HT1080 (cell line): ENCODE measurements around the gene CELF4. TPM values are rescaled to one million over a fixed set of nuclear protein-coding genes. Genes with fewer than 3 reads are reported as not detected.

Experiments used
- DNase-seq: peaks from one replicate; pipeline ENCODE4 v3.0.0-alpha.2; 2015; ENCODE audit warnings: low read depth
- total RNA-seq: library from RNA; depleted of rRNA; stranded (reverse); fragments of >200 nt; shearing (Covaris generic); gene quantifications from 2 replicates; pipeline ENCODE4 v1.2.3, GENCODE V29; 2014

CELF4 gene
- total RNA-seq, 1 experiment from 2014 or later, result not detected

DNA sequence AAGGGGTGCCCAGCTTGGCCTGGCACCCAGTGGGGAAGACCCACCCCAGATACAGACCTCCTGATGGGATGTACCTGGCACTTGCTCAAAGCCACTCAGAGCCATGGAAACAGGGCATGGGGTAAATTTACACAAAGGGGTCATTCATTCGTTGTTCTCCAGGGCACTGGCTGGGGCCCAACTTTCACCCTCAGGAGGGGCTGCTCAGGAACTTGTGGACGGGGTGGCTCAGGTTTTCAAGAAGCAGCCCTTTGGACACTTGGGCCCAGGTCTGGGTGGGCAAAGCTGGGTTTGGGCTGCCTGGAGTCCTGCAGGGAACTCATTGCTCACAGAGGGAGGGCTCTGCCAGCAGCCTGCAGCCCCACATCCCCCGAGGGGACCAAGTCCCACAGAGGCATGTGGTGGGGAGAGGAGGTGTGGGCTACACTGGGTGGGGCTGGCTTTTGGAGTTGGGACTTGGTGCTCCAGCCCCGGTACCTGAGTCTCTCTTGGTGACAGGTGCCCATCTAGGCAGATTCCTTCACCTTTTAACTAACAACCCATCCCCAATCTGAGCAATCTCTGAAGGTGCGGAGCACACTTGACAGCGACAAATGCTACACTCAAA lies 172.3 kb downstream of the CELF4 start:
- DNase-seq, result no peak

DNA sequence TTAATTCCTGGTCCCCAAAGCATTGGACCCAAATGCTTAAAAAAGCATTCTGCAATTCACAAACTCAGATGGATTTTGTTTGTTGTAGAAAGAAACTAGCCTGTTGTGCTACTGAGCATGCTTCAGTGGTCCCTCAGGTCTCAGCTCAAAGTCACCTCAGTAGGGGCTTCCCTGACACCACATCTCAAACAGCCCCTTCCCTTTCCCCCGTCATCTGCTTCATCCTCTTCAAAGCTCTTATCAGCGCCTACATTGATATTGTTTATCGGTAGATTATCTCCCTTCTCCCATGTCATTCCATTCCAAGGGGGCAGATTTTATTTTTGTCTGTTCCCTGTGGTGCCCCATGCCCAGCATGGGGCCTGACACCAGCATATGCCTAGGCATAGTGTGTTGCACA lies 172.9 kb downstream of the CELF4 start:
- no peak for DNase-seq

DNA sequence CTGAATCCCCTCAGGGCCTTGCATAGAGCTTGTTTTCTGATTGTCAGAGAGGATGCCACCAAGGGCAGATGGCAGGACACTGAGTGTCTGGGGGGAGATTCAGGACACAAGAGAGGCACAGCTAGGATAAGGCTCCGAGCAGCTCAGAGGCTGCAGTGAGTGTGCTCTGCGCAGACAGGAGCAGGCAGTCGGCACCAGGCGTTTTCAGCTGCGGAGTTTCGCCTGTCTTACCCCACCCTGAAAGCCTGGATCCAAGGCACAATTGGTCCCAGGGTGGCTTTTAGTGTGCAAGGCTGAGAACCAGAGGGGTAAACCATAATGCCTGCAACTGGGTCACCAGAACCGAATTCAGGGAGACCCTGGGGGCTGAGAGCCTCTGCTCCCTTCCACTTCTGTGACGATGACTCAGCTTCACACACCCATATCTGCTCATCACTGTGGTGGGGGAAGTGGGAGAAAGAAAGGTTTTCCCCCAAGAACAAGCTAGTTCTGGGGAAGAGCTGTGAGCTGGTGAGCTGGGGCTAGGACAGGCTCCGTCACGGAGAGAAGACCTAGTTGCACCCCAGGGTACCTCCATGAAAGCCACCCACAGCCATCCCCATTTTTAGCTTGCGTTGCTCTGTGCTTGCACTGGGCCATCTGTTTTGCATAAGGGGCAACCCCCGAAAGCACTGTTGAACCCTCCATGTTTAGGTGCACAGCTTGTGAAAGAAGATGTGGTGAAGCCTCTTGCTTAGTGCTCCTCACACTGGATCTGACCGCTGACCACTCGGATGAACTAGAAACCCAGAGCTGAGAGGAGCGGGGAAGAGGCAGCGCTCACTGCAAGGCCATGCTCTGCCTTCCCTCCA lies 173.7 kb downstream of the CELF4 start:
- DNase-seq, result no peak

DNA sequence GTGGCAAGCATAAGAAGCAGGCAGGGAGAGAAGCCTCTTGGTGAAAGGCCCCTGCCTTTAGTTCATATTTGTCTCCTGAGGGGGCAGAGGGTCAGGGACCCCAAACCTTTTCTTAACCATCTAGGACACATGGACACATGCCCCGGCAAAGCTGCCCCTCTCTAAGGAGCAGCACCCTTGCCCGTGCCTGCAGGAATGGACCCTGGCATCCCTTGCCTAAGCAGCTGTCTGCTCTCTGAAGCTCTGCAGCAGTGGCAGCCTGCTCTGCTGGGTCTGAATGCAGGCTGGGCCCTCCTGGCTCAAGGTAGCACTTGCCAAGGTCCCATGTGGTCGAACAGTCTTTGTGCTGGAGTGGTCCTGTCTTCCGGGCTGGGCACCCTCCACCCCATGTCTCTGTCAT lies 174.4 kb downstream of the CELF4 start:
- no peak for DNase-seq

DNA sequence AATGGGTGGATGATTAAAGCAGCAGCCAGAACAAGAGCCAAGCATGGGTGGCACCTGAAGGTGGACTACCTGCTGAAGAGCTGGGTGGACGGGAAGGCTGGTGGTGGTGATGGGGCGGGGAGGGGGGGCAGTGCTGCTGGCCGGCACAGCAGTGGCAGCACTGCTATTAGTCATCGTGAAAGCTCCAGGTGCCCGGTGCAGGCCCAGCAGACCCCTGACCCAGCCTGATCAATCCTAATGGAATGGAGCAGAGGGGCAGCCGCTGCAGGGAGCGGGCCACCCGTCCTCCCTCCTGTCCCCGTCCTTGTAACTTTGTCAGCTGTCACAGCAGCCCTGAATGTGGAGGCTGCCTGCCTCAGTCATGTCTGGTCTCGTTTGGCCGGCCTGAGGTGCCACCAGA lies 174.9 kb downstream of the CELF4 start:
- no peak for DNase-seq

DNA sequence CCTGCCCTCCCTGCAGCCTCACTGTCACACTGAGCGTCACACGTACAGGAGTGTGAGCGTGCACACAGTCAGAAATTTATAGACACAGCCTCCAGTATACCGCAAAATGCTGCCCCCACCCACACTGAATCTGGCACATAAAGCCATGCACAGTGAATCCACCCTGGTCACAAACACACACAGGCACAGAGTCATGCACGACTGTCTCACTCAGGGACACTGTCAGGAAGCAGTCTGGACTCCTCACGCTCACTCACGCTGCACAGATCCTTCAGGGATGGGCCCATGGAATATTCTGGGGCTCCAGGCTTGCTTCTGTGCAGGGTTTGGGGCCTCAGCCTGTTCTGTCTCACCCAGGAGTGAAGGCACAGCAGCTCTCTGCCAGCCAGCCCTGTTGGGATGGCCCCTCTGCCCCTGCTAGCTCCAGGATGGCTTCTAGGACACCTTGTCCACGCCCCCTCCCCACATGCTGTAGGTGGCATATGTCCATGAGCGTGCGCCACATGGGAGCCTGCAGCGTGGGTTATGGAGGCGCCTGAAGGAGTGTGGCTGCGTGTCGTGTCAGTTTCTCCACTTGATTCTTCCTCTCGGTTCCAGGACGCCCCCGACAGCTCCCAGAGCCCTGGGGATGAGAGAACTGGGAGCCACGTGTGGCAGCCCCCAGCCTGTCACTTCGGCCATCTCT lies 175.8 kb downstream of the CELF4 start:
- DNase-seq, result no peak

DNA sequence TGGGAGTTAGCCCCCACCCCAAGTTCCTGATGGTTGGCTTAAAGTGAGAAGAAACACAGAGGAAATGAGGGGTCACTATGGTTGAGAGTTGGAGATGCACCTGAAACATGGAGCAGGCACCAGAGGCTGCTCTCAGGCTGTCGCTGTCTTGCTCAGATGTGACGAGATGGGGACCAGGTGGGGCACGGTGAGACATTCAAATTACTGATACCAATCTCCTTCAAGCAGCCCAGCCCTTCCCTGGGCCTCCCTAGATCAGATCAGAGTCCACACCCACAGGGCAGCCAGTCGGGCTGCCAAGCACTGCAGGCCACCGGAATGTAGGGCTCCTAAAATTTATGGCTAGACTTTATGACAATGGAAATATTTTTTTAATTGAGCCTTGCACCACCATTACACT lies 176.6 kb downstream of the CELF4 start:
- DNase-seq, result no peak

DNA sequence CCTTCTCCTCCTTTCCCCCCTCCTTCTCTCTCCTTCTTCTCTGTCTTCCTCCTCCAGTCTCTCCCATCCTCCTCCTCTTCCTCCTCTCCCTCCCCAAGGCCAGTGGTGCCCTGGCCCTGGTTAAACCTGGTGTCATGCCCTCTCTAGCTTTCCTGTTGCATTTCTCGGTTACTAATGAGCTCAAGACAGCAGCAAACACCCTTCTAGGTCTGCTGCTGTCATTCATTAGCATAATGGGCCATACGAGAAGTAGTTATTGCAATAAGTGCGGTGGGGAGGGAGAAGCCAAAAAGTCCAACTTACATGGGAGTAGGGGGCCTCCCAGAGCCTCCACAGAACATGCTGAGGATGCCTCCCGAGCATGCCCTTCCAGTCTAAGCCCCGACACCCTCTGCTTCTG lies 177.2 kb downstream of the CELF4 start:
- DNase-seq, result no peak

DNA sequence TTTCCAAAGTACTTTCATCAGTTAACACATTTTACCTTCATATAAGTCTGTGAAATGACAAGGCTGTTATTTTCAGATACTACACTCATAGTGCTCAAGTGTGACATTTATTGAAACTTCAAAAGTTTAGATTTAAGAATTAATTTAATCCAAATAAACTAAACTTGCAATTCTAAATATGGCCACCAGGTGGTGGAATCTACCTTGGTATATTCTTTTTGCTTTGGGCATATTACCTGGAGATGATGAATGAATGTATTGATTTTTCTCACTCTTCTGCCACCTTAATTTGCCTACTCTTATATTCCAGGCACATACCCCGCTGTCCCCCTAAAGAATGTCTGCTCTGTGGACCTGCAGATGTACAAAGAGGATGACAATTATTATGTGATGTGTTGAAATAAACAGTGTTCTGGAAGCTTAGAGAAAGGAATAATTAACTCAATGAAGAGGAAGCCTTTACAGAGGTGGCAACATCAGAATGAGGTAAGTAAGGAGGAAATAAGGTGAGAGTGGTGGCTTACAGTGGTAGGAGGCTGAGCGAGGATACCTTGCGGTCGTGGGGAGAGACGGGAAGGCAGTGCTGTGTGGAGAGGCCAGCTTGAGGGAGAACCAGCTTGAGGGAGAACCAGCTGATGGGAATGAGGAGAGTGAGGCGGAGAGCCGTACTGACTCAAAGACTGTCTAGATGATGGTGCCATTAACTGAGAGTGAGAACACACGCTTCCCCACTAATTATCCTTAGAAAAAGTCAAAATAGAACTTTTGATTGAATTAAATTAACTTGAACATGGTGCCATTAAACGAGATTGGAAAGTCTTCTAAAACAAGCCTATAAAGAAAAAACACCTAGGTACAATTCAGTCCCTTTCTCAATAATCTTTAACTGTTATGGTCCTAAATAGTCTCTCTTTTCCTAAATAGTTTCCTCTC lies 179.5 kb downstream of the CELF4 start:
- no peak for DNase-seq

DNA sequence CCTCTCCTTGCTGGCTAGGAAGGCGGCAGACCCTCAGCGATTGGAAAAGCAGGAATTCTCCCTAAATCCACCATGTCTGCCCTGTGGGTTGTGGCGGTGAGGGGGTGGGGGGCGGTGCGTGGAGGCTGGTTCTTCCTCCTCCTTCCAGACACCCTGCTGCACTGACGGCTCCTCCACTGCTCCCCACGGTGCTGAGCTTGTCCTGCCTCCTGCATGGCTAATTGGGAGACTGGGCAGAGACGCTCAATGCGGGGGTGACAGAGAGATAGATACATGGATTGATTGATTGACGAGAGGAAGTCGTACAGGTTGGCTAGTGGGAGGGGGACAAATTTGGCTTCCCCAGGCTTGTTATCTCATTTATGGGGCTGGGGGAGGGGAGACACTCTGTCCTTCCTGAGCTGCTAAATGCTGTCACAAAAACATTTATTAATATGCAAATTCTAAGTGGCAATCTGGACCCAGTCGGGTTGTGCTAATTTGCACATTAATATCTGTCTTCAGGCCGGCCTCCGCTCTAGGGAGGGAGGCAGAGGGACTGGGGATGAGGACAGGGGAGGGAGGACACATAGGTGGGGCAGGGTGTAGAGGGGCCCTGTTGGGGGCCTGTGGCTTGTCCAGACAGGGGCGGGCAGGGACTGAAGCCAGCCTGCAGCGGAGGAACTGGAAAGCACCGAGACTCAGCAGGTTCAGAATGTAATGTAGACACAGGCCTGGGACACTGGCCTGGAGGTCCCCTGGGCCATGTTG lies 181.6 kb downstream of the CELF4 start:
- DNase-seq, result no peak

DNA sequence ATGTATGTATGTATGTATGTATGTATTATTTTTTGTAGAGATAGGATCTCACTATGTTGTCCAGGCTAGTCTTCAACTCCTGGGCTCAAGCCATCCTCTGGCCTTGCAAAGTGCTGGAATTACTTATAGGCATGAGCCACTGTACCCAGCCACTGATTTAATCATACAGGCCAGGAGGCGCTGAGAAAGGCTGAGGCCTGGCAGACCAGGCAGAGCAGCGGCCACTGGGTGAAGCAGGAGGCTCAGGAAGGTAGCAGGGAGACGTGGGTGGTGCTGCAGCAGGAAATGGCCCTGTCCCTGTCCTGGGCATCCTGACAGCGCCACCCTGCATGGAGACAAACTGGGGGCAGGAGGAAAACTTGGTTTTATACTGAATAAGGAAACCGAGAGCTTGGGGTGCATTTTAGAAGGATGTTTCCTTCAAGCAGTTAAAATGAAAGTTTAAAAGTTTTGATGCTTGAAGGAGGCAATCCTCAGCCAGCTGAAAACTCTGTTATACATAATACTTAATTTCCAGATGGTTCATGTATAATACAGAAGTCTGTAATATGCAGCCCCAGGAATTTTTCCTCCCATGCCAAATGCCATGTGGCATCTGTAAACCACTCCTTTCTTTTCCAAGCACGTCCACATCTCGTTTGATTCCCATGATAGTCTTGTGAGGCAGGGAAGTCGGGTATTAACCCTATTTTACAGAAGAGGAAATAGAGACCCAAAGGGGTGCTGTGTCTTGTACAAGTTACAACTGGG lies 182.4 kb downstream of the CELF4 start:
- peak; percentile 44 for DNase-seq

DNA sequence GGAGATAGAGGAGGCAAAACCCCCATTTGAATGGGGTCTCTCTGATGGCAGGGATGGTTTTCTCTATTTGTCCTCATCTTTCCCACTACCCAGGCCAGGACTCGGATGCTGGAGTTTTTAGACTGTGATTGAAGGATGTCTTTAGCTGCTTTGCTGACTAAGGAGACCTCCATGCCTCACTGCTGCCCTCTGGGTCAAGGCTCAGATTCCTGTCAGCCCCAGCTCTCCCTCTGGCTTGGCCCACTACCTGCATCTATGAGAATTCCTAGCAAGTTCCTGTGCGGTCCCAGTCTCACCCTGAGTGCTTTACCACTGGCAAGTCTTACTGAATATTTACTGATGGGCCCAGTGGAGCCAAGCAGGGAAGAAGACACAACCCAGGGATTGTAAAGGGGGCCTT lies 184.0 kb downstream of the CELF4 start:
- DNase-seq, result no peak

DNA sequence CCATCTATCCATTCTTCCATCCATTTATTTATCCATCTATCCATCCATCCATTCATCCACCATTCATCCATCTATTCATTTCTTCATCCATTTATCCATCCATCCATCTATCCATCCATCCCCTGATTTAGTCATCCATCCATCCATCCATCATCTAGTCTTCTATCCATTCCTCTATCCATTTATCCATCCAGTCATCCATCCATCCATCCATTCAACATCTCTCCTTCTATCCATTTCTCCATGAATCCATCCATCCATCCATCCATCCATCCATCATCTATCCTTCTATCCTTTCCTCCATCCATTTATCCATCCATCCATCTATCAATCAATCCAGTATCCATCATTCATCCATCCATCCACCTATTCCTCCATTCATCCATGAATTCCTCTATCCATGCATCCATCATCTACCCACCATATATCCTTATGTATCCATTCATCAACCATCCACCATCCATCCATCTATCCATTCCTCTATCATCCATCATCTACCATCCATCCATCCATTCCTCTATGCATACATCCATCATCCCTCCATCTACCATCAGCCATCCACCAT lies 185.0 kb downstream of the CELF4 start:
- DNase-seq, result no peak

DNA sequence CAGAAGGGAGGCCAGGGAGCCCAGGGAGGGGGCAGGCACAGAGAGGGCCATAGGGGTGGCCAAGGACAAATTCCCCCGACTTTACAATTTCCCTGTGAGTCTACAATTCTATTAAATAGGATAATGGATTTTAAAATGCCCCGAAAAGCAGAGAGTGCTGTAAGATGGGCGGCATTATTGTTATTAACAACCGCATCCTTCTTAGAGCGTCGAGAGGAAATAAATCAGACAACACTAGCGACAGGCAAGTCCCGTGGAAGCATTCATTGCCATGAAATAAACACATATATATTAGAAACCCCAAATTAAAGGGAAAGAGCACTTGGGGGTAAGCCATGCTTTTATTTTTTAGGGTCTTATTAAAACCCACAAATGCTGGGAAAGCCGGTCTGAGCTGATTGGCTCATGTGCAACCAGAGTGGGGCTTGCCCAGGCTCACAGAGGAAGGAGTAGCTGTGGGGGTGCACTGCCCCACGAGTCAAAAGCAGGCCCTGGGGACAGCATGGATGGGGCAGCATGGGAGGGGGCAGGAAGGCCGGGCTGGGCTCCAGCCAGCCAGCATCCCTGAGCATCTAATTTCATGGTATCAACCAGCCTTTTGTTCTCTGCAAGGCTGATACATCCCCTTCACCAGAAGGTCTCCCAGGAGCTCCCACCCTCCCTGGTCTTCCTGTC lies 187.1 kb downstream of the CELF4 start:
- no peak for DNase-seq

DNA sequence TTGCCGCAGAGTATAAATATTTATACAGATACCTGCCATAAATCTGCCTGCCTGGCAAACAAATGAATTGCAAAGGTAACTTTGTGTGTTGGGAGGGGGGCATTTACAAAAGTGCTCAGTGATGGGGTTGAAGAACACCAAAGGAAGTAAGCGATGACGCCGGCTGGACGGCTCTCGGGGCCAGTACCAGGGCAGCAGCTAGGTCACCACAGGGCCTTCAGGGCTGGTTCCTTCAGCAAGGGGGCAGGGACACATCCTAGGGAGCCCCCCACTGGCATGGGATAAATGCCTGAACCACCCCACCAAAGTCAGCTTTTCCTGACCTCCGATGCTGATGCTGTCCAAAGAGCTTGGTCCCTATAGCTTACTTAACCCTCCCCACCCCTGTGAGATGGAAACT lies 190.4 kb downstream of the CELF4 start:
- no peak for DNase-seq

DNA sequence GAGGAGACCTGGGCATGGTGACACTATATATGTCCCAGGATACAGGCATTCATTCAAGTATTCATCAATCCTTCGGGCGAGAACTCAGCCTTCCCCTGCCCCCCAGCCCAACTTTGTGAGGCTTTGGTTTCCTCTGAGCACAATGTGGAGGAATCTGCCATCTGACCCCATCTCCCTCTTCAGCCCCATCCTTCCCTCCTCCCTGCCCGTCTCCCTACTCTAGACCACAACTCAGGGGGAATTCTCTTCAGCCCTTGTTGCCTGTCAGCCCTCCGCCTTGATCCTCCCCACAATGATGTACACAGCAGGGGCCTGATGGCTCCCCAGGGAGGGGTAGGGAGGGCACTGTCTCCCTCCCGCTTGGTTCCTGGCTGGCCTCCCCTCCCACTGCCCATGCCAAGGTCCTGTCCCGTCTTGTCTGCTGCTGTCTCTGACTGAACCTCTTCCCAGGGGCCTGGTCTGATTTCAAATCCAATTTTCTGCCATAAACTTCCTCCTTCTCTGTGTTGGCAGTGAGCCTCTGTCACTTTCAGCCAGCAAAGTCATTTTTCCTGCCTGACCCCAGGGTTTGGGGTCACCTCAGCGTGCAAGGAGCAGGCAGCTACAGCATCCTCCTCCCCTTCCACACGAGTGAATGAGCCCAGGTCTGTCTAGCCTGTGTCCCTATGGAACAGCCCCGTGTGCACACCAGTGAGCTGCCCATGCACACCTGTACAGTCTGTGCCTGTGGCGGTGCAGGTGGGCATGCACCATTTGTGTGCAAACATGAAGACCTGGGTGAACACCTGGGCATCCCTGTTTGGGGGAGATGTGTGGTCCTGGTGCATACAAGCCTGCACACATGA lies 197.3 kb downstream of the CELF4 start:
- no peak for DNase-seq

DNA sequence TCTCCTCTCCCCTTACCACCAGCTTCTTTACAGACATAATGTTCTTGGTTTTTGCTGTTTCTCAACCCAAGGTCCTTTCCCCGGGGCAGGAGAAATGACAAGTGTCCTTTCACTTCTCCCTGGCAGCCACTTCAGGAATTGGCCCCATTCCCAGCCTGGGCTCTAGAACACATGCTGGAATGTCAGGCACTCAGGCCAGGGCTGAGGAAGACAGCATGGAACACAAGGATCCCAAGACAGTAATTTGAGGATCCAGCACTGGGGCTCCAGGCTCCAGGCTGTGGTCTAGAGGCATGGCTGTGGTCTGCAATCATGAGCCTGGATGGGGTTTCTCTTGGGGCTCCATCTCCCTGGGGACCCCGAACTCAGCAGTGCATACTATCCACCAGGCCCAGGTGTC lies 201.4 kb downstream of the CELF4 start:
- no peak for DNase-seq
